ENCODE data around the gene RESP18.

- no peak for TF ChIP-seq POLR2A (IDR thresholded peaks at IDR 0.05; ENCODE audit: low read length)
- no peak for TF ChIP-seq GATA1 (IDR thresholded peaks at IDR 0.05; ENCODE audit: low read depth, low read length)
Observed at GRCh38 chr2:219362524-219363164, 30.1 kb upstream of the RESP18 start.

All from erythroblast (primary cell).